H54 (cell line): ENCODE measurements around the gene AQP11.
"Not testable (repeated sequence)": the region's sequence is repeated elsewhere in the genome, so short reads cannot be mapped to it uniquely, and the experiment has no call there.

Source experiments
- DNase-seq: peaks from one replicate; pipeline ENCODE4 v3.0.0; 2011; ENCODE audit warnings: low spot score, mixed read lengths; ENCODE audit not compliant: insufficient read length
- FAIRE-seq: peaks from 3 replicates; lab custom pipeline; 2011; peaks lifted over from hg19 to GRCh38; lab: Jason Lieb, UNC
- POLR2A ChIP-seq: IDR thresholded peaks from 2 replicates; pipeline ENCODE4 v1.6.1; 2011; ENCODE audit warnings: low read depth, mild to moderate bottlenecking, low read length

Gene AQP11

DNA sequence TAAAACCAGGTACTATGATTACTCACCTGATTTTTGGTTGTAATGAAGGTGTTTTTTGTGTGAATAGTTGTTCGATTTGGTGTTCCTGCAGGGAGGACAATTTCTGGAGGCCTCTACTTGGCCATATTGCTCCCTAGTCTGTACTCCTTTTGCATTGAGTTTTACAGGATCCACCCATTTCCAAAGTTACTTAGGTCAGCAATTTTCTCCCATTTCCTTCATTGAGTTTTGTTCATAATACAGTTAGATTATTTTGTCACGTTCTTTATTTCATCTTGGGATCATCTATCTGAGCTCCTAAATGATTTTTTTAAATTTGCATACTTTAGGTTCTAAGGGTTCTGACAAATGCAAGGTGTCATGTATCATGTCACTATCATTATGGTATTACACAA, 20.1 kb upstream of the AQP11 start:
- FAIRE-seq (no peak), DNase-seq (no peak)
- no peak for TF ChIP-seq POLR2A

DNA sequence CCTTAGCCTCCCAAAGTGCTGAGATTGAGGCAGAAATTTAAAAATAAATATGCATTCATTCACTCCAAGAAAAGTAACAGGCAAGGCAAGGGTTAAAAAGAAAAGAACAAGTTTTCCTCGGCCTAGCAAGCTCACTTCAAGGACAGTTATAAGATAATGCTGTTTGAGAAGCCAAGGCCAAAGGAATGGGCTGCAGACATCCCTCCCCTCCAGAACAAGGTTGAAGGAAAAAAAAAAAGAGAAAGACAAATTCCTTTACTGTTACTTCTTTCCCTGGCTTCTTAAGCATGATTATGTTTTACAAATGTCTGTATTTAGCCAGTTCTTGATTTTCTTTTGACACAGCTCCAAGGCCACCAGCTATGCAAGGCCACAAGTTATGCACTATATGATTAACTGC, 18.9 kb upstream of the AQP11 start:
- DNase-seq, FAIRE-seq: not testable (repeated sequence)

DNA sequence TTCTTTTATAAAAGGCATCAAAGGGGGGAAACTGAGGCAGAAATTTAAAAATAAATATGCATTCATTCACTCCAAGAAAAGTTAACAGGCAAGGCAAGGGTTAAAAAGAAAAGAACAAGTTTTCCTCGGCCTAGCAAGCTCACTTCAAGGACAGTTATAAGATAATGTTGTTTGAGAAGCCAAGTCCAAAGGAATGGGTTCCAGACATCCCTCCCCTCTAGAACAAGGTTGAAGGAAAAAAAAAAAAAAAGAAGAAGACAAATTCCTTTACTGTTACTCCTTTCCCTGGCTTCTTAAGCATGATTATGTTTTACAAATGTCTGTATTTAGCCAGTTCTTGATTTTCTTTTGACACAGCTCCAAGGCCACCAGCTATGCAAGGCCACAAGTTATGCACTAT, 14.3 kb upstream of the AQP11 start:
- not testable (repeated sequence) for FAIRE-seq, DNase-seq

DNA sequence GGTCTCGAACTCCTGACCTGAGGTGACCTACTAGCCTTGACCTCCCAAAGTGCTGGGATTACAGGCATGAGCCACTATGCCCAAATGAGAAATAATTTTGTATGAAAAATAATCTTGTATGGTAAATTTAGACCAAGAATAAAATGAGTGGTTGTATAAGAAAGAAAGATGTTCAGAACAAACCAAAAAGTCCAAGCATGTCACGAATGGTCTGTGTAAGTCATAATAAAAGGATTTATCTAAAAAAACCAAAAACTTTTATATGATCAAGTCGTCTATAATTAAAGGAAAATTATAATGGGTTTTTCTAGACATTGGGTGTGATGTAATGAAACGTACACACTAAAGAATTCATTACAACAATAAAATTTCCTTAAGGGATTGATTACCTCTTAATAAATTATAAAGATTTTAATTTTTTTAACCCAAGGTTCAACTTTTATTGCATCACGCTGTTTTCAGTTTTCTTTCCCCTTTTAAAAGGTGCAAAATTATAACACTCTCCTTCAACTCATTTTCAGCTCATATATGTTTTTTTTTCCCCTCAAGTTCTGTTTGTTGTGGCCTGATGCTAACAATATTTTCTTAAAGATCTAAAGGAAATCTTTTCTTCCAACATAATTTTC, 8.9 kb upstream of the AQP11 start:
- no peak for FAIRE-seq

DNA sequence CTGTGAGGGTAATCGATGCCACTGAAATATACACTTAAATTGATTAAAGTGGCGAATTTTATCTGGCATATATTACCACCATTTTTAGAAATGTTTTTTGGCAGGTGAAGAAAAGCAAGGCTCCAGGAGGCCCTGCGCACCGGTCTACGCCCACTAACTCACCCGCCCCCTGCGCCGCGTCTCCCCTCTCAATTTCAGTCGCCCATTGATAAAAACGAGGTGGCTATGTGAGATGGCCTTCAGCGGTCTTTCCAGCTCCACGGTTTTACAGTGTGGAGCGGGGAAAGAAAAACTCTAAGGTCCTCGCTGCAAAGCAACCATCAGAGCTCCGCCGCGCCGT, 602 bp upstream of the AQP11 start:
- no peak for TF ChIP-seq POLR2A
- DNase-seq = no peak
- peak; percentile 15 for FAIRE-seq

More for the DNA sequence above, 8.9 kb upstream of the AQP11 start:
- no peak for DNase-seq
- no peak for TF ChIP-seq POLR2A

DNA sequence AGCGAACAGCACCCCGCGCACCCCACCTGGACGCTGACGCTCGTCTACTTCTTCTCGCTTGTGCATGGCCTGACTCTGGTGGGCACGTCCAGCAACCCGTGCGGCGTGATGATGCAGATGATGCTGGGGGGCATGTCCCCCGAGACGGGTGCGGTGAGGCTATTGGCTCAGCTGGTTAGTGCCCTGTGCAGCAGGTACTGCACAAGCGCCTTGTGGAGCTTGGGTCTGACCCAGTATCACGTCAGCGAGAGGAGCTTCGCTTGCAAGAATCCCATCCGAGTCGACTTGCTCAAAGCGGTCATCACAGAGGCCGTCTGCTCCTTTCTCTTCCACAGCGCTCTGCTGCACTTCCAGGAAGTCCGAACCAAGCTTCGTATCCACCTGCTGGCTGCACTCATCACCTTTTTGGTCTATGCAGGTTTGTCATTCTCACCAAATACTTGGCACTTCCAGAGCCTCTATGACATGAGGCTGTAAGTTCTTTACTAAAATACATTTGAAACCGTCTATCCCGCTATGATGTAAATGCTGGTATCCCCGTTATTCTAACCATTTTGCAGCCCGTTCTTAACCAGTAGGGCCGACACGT, 535 bp downstream of the AQP11 start:
- TF ChIP-seq POLR2A = no peak
- FAIRE-seq (no peak), DNase-seq (no peak)

DNA sequence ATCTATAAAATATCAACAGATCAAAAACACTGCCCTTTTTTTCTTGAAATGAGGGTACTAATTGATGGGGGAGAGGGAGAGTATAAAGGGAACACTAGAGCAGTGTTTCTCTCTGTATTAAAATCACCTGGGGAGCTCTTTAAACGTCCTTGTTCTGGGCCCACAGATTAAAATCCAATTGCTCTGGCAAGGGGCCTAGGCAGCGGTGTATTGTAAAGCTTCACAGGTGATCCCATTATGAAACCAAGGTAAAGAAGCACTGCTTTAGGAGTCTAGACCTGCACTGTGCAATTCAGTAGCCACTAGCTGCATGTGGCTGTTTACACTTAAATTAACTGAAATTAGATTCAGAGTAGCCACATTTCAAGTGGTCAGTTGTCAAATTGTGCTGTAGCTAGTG, 3.0 kb downstream of the AQP11 start:
- DNase-seq = no peak
- no peak for TF ChIP-seq POLR2A
- no peak for FAIRE-seq

DNA sequence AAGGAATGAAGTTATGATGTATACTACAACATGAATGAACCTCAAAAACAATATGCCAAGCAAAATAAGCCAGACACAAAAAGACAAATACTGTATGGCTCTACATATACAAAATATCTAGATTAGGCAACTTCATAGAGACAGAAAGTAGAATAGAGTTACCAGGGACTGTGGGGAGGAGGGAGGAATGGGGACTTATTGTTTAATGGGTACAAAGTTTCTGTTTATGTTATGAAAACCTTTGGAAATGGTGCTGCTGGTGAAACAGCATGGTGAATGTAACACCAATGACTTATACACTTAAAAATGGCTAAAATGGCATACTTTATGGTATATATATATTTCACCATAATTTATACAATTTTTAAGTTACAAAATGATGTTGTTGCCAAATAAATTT, 4.1 kb downstream of the AQP11 start:
- DNase-seq = no peak
- FAIRE-seq = no peak
- no peak for TF ChIP-seq POLR2A

DNA sequence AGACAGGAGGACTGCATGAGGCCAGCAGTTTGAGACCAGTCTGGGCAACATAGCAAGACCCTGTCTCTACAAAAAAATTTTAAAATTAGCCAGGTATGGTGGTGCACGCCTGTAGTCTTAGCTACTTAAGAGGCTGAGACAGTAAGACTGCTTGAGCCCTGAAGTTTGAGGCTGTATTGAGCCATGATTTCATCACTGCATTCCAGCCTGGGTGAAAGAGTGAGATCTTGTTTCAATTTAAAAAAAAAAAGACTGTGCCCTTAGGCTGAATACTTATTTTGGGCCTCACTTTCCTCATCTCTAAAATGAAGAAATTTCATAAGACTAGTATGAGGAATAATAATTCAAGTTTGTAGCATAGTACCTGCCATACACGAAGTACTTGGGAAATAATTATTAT, 6.9 kb downstream of the AQP11 start:
- FAIRE-seq = no peak
- DNase-seq = no peak
- no peak for TF ChIP-seq POLR2A

DNA sequence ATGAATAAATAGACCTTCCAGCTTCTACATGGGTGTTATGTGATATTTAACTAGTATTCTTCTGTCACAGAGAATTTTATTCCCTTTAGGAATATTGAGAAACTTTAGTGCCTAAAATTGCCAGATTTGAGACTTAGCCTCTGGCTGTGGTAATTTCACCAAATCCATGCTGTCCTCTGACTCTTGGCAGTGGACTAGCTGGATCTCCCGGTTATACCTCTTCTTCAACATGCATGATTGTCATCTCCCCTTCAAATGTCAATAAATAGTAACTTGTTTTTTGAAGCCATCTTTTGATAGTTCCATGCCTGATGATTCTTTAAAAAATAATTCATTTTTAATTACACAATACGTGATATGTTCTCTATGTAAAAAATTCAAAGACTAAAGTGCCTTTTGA, 8.4 kb downstream of the AQP11 start:
- FAIRE-seq (no peak), DNase-seq (no peak)
- no peak for TF ChIP-seq POLR2A

DNA sequence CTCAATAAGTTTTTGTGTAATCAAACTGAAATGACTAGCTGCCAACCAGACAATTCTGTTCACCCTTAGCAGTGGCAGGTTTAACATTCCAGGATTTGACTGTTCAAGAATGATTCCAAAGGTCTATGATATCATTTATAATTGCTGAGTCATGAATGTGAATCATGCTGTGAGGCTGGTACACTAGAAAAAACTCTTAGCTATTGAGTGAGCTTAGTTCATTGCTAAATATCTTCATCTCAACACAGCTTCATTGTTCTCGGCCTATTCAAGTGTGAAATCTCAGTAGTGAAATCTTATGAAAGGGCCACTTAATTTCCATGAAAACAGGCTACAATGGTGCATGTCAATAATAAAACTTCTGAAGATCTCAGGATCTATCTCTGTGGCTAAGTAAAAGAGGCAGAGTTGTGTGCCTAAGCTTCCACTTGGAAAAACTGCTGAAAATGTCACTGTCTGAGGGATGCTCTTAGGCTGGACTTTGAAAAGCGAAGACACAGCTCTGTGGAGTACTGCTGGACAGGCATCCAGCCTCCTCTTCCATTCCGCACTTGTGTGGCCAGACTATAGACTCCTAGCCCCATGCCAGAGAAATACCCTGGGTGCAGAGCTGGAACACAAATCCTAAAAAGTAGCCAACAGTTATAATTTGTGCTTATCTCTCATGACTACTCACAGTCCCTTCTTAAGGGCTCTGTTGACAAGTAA, 12.8 kb downstream of the AQP11 start:
- FAIRE-seq (peak; percentile 82), DNase-seq (peak; percentile 51)
- TF ChIP-seq POLR2A = no peak

DNA sequence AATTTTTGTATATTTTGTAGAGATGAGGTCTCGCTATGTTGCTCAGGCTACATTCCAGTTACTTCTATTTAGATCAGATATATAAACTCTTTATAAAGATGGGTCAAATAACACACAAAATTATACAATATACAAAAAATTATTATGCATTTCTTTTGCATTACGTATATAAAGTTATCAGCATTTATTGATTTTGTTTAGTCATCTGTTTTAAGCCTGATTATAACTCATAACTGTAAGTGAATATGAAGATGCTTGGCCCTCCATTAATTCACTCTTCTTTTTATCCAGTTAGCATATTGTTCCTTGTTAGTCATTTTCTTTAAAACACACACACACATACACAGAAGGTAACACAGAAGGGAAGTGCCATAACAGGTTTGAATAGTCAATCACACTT, 14.5 kb downstream of the AQP11 start:
- no peak for DNase-seq
- no peak for TF ChIP-seq POLR2A
- no peak for FAIRE-seq

DNA sequence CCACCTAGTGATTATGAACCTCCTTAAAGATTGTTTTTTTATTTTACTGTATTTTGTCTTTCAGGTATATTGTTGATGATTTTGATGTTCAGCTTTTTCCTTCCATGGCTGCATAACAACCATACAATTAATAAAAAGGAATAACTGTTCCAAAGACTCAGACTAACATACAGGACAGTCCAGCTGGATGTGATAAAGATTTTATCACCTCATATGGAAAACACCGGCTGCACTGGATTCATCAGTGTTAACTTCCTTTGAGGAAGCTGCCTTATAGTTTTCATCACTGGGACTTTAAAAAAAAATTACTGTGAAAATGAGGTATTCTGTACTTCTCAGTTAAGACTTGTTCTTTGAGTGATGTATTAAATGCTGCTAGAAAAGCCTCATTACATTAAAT, 19.5 kb downstream of the AQP11 start:
- TF ChIP-seq POLR2A = no peak
- no peak for FAIRE-seq
- DNase-seq = no peak

DNA sequence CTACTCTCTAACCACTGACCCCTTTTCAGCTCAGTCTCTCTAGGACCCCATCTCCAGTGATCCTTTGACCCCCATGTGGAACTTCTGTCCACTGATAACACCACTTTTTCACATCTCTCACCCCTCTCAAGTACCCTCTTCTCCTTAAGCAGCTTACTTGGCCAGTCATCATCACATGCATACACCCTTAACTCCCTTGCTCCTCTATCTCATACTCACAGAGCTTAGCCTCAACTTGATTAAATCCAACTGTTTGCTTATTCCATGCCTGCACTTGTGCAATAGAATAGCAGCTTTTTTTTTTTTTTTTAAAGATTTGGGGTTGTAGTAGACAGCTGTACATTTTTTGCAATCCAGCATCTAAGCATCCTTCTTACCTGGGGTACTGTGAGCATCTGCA, 22.2 kb downstream of the AQP11 start:
- TF ChIP-seq POLR2A = no peak
- FAIRE-seq = no peak
- DNase-seq = no peak

DNA sequence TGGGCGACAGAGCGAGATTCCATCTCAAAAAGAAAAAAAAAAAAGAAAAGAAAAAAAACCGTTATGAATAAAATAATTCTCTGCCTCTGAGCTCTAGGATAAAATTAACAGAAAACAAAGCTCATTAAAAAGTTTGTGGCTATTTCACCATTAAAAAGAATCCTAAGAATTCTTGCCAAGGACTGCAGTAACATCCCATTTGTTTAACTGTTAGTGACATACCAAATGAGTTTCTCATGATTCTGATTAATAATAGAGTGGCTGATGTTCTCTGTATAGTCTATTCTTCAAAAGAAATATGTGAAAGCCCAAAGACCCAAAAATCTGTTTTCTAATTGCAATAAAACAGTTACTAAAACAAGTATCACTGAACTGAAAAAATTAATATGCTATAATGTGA, 28.1 kb downstream of the AQP11 start:
- TF ChIP-seq POLR2A = no peak
- no peak for FAIRE-seq
- DNase-seq = no peak
